AG04450 (cell line): Measurements from ENCODE around the gene UQCRC1. TPM values are rescaled to one million over a fixed set of nuclear protein-coding genes. Genes with fewer than 3 reads are reported as not detected.

Experiments
- CTCF ChIA-PET: fragments of 300-600, 350-600 bp; formaldehyde crosslinking; extraction: SDS; loops from one replicate; lab custom pipeline; 2022; ENCODE audit warnings: antibody characterized with exemption, inconsistent platforms; lab: Charles Lee
- POLR2A ChIA-PET: fragments of 350-600 bp; formaldehyde crosslinking; extraction: SDS; loops from one replicate; lab custom pipeline; 2021; ENCODE audit warnings: antibody characterized with exemption, inconsistent platforms; lab: Yijun Ruan, JAX
- DNase-seq: peaks from one replicate; pipeline ENCODE4 v3.0.0-alpha.2; 2011; ENCODE audit warnings: low read depth, low spot score
- H3K27ac ChIP-seq: one replicate; pipeline ENCODE4 v1.5.1; 2012; ENCODE audit warnings: low read depth, low read length, control low read depth
- H3K27me3 ChIP-seq: one replicate; pipeline ENCODE4 v1.6.0; 2012; ENCODE audit warnings: low read length; ENCODE audit not compliant: control insufficient read depth, insufficient read depth
- H3K4me3 ChIP-seq: 2 replicates; pipeline ENCODE4 v1.5.1; 2011; ENCODE audit warnings: mild to moderate bottlenecking, low read depth, low read length, control low read depth
- H3K9me3 ChIP-seq: 2 replicates; pipeline ENCODE4 v1.5.1; 2012; ENCODE audit warnings: low read length; ENCODE audit not compliant: control insufficient read depth, insufficient read depth
- polyA plus RNA-seq: library from polyadenylated mRNA; depleted of rRNA; stranded (reverse); fragments of >200 nt; gene quantifications from 2 replicates; pipeline ENCODE4 v1.2.3, GENCODE V29; 2011
- TF ChIP-seq, protein P1 (sequence below): IDR thresholded peaks from 2 replicates; pipeline ENCODE4 v1.5.1; 2011; ENCODE audit warnings: low read depth, low read length, control low read depth, inconsistent platforms

Gene UQCRC1
- polyA plus RNA-seq, 1 experiment: 379 TPM

DNA sequence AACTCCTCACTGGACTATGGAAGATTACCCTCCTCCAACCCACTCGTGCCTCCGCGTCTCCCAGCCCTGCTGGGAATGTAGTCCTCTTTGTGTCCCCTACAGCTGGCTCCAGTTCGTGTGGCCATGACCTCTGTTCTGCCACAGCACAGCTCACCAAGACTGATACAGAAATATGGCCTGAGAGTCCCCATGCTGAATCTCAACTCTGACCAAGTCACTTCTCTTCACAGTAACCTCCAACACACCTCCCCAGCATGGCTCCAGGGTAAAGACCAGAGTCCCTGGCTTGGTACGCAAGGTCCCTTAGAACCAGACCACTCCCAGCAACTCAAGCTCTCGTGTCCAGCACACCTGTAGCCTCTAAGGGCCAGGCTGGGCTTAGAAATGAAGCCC is 12.0 kb downstream of the UQCRC1 start:
- Histone ChIP-seq H3K27ac (peak overlapping the region; percentile 99), H3K27me3 (no peaks in the 10 kb centered on the region), H3K4me3 (no peak overlapping the region), H3K9me3 (no peaks in the 10 kb centered on the region; the same call in 1 of the 2 replicates)
- ChIA-PET CTCF (interaction anchor here (1.3 kb wide), 1 partner anchor 38 kb away, joined by 4 read pairs; no protein-coding TSS in a partner anchor), POLR2A (interaction anchor here (1.0 to 2.1 kb wide), 3 partner anchors 37 to 66 kb away, joined by 3 to 10 read pairs (median 6); partner anchors contain the start of genes CELSR3 and SLC26A6)
- TF ChIP-seq, protein P1, sequence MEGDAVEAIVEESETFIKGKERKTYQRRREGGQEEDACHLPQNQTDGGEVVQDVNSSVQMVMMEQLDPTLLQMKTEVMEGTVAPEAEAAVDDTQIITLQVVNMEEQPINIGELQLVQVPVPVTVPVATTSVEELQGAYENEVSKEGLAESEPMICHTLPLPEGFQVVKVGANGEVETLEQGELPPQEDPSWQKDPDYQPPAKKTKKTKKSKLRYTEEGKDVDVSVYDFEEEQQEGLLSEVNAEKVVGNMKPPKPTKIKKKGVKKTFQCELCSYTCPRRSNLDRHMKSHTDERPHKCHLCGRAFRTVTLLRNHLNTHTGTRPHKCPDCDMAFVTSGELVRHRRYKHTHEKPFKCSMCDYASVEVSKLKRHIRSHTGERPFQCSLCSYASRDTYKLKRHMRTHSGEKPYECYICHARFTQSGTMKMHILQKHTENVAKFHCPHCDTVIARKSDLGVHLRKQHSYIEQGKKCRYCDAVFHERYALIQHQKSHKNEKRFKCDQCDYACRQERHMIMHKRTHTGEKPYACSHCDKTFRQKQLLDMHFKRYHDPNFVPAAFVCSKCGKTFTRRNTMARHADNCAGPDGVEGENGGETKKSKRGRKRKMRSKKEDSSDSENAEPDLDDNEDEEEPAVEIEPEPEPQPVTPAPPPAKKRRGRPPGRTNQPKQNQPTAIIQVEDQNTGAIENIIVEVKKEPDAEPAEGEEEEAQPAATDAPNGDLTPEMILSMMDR: no peak
- DNase-seq: no peak

DNA sequence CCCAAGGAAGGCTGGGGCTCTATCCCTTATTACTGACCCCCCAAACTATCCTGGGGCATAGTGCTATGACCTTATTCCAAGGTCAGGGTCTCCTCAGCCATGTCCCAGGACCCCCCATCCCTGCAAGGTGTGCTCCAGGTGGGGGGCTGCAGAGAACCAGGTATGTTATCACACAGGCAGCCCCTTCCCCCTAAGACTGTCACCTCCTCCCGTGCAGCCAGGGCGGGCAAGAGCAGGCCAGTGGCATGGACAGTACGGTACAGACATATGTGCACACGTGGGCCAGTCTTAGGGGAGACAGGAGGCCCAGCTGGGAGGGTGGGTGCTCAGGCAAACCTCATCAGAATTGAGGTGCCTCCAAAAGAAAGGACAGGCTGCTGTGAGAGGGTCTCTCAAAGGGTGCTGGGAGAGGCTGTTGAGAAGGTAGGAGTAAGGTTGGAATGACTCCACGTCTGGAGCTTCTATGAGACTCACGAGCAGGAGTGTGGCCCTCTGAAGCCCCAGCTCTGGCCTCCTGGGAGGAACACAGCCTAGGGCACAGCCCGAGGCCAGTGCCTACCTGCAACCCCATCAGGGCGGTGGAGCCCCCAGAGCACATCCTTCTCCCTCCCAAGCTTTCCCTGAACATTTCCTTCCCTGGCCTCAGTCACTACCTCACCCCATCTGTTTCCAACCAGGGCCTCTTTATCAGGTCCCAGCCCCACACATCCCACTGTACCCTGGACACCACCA is 12.6 kb downstream of the UQCRC1 start:
- Histone ChIP-seq H3K9me3 (no peaks in the 10 kb centered on the region; the same call in 1 of the 2 replicates), H3K4me3 (no peak overlapping the region), H3K27me3 (no peaks in the 10 kb centered on the region), H3K27ac (peak overlapping the region; percentile 99)
- POLR2A ChIA-PET: interaction anchor here (1.8 to 2.1 kb wide), 2 partner anchors 36 to 39 kb away, joined by 6 to 10 read pairs; partner anchors contain the start of gene SLC26A6
- CTCF ChIA-PET: interaction anchor here (1.3 kb wide), 1 partner anchor 38 kb away, joined by 4 read pairs; no protein-coding TSS in a partner anchor
- DNase-seq: no peak
- TF ChIP-seq, protein P1: no peak

DNA sequence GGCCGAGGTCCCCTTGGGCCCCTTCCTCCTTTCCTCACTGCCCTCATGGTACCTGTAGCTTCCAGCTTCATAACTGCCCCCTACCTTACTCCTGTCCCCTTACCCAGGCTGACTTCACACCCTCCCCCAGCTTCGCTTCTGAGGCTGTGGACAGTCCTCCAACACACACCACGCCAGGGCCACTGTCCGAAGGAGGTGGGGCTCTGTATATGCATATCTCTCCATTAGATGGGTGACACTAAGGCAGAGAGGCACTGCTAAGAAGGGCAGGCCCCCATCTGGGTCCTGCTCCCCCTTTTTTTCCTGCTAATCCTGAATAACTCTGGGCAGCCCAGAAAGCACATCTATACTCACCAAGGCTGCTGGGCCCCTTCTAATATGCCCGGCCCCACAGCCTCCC is 13.3 kb downstream of the UQCRC1 start:
- ChIA-PET POLR2A (interaction anchor here (1.8 kb wide), 1 partner anchor 39 kb away, joined by 10 read pairs; the partner anchor contains the start of gene SLC26A6), CTCF (no interaction called here)
- Histone ChIP-seq H3K9me3 (no peaks in the 10 kb centered on the region; the same call in 1 of the 2 replicates), H3K4me3 (no peak overlapping the region), H3K27me3 (no peaks in the 10 kb centered on the region), H3K27ac (peak overlapping the region; percentile 99)
- TF ChIP-seq, protein P1: no peak
- no peak for DNase-seq

DNA sequence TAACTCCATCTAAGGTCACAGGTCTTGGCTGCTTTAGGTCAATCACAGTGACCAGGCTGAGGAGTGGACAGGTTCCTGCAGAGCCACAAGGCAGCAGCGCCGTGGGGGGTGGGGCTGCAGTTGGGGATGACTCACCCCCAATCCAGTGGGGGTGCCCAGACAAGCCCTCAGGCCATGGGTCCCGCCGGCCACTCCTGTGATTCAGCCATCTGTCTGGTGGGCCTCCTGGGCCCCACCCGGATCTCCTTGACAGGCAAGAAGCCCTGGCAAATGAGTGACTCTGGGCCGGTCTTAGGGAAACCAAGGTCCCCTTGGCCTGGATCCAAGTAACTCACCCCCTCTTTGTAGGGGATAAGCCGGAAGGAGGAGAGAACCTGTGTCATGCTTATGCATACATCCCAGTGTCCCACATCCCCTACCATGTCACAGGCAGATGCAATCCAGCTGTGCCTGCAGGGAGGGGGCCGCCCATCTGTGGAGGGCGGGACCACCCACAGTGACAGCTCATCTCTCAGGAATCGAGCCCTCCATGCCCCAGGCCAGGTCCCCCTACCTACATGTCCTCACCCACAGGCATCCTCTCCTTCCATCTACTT is 13.8 kb downstream of the UQCRC1 start:
- CTCF ChIA-PET: no interaction called here
- peak overlapping the region; percentile 99 for H3K27ac ChIP-seq
- peak; percentile 48 for DNase-seq
- TF ChIP-seq, protein P1: no peak
- POLR2A ChIA-PET: interaction anchor here (1.8 kb wide), 1 partner anchor 40 kb away, joined by 10 read pairs; the partner anchor contains the start of gene SLC26A6
- no peaks in the 10 kb centered on the region; the same call in 1 of the 2 replicates for H3K9me3 ChIP-seq
- peak overlapping the region; percentile 65 for H3K4me3 ChIP-seq
- H3K27me3 ChIP-seq: no peaks in the 10 kb centered on the region
